Tibial artery (tissue), 4 donors: ENCODE results near the gene INF2.
"Not testable (repeated sequence)": the region's sequence is repeated elsewhere in the genome, so short reads cannot be mapped to it uniquely, and the experiment has no call there.

ENCODE experiments used
- DNase-seq, 2 donors: peaks; one replicate each; pipeline ENCODE4 v3.0.0-alpha.2; 2019
- H3K27ac ChIP-seq, 2 donors: fragments of 200-600 bp; sonication (generic) in 1 of 2; 1 replicate in 1 of 2; 2 replicates in 1 of 2; pipeline ENCODE4 v1.5.1; 2018 to 2019; ENCODE audit warnings: mild to moderate bottlenecking in 1 of 2
- H3K27me3 ChIP-seq, 2 donors: fragments of 200-600 bp; sonication (generic) in 1 of 2; one replicate each; pipeline versions ENCODE4 v1.5.1 to v1.6.0; 2016 to 2019
- H3K36me3 ChIP-seq, 3 donors: fragments of 200-600 bp; sonication (generic) in 2 of 3; one replicate each; pipeline ENCODE4 v1.5.1; 2016 to 2019; ENCODE audit warnings: mild to moderate bottlenecking in 2 of 3
- H3K4me1 ChIP-seq, 4 donors: fragments of 200-600 bp; sonication (generic) in 2 of 4; 1 replicate in 3 of 4; 2 replicates in 1 of 4; pipeline ENCODE4 v1.5.1; 2016 to 2019
- H3K4me3 ChIP-seq, 2 donors: fragments of 200-600 bp; sonication (generic) in 1 of 2; 1 replicate in 1 of 2; 2 replicates in 1 of 2; pipeline ENCODE4 v1.5.1; 2018 to 2019; ENCODE audit warnings: mild to moderate bottlenecking in 2 of 2
- H3K9me3 ChIP-seq, 3 donors: fragments of 200-600 bp; sonication (generic) in 1 of 3; one replicate each; pipeline ENCODE4 v1.5.1; 2016 to 2019
- CTCF ChIP-seq, 2 experiments: fragments of 200-600 bp in 1 of 2; fragments of 450-650 bp in 1 of 2; IDR thresholded peaks; one replicate each; pipeline ENCODE4 v1.5.1; 2017 to 2019; ENCODE audit warnings: antibody characterized with exemption in 2 of 2, mild to moderate bottlenecking in 1 of 2, moderate library complexity in 1 of 2
- intact Hi-C: fragments of 100-400 bp; cut with DNase I; formaldehyde crosslinking; loops from one replicate; pipeline ENCODE4 v1.15.0; 2023; ENCODE audit warnings: low total_unique reads

The INF2 gene

GRCh38 chr14:104669697-104670096, 19.7 kb upstream of the INF2 start:
- H3K4me1 ChIP-seq: peaks cover 0 to 11% (median 4%) of the 10 kb centered on the region in 4 donors
- TF ChIP-seq CTCF (IDR thresholded peaks at IDR 0.05): no peak

GRCh38 chr14:104671330-104671977, 18.0 kb upstream of the INF2 start:
- H3K9me3 ChIP-seq, H3K27me3 ChIP-seq, intact Hi-C loops, H3K36me3 ChIP-seq, H3K4me1 ChIP-seq, H3K27ac ChIP-seq, DNase-seq, H3K4me3 ChIP-seq: not testable (repeated sequence)

More at GRCh38 chr14:104669697-104670096, 19.7 kb upstream of the INF2 start:
- intact Hi-C loops: loop anchor here (5.0 kb wide), 1 partner anchor 38 kb away; no protein-coding TSS in a partner anchor
- Histone ChIP-seq H3K4me3 (no peak overlapping the region), H3K36me3 (no peaks in the 10 kb centered on the region), H3K9me3 (no peaks in the 10 kb centered on the region), H3K27me3 (no peaks in the 10 kb centered on the region), H3K27ac (no peak overlapping the region)
- no peak for DNase-seq

- H3K27me3 ChIP-seq, H3K36me3 ChIP-seq, H3K9me3 ChIP-seq, intact Hi-C loops, H3K4me3 ChIP-seq, DNase-seq, H3K4me1 ChIP-seq, H3K27ac ChIP-seq: not testable (repeated sequence)
Measured at GRCh38 chr14:104672119-104672518, 17.3 kb upstream of the INF2 start.

- no peak for DNase-seq
- intact Hi-C loops: no loop called here
- TF ChIP-seq CTCF (IDR thresholded peaks at IDR 0.05): no peak
Measured at GRCh38 chr14:104673481-104673880, 15.9 kb upstream of the INF2 start.

GRCh38 chr14:104675447-104675846, 14.0 kb upstream of the INF2 start:
- Histone ChIP-seq H3K27ac (no peak overlapping the region), H3K36me3 (no peaks in the 10 kb centered on the region), H3K4me1 (peaks cover 0 to 38% (median 34%) of the 10 kb centered on the region in 4 donors), H3K9me3 (no peaks in the 10 kb centered on the region), H3K4me3 (no peak overlapping the region), H3K27me3 (no peaks in the 10 kb centered on the region)
- no peak for TF ChIP-seq CTCF (IDR thresholded peaks at IDR 0.05)
- intact Hi-C loops: no loop called here
- no peak for DNase-seq

More at GRCh38 chr14:104673481-104673880, 15.9 kb upstream of the INF2 start:
- Histone ChIP-seq H3K4me3 (no peak overlapping the region), H3K36me3 (no peaks in the 10 kb centered on the region), H3K4me1 (peaks cover 0 to 18% (median 14%) of the 10 kb centered on the region in 4 donors), H3K27me3 (no peaks in the 10 kb centered on the region), H3K9me3 (no peaks in the 10 kb centered on the region), H3K27ac (no peak overlapping the region)

GRCh38 chr14:104676130-104676693, 13.2 kb upstream of the INF2 start:
- Histone ChIP-seq H3K27ac (no peak overlapping the region), H3K4me1 (peaks cover 0 to 45% (median 41%) of the 10 kb centered on the region in 4 donors), H3K4me3 (no peak overlapping the region), H3K9me3 (no peaks in the 10 kb centered on the region), H3K36me3 (no peaks in the 10 kb centered on the region), H3K27me3 (no peaks in the 10 kb centered on the region)
- intact Hi-C loops: no loop called here
- DNase-seq: no peak
- no peak for TF ChIP-seq CTCF (IDR thresholded peaks at IDR 0.05)
